Measurements from ENCODE around the gene STARD7. TPM values are rescaled to one million over a fixed set of nuclear protein-coding genes. Genes with fewer than 3 reads are reported as not detected.

Gene STARD7
- total and polyA plus RNA-seq, 2 of the 13 experiments (the other 11 are each of a cell fraction or from before 2014, with no cell fraction given) = 88.2 to 300 TPM

- CTCF ChIA-PET (ENCODE audit: low intra/inter-chr PET ratio, low total read pairs) = no interaction called here
These were observed 31.9 kb upstream of the STARD7 start for GRCh38 chr2:96240341-96241038.

More at GRCh38 chr2:96240341-96241038, 31.9 kb upstream of the STARD7 start:
- POLR2A ChIA-PET = no interaction called here
- peaks cover 2 to 17% of the 10 kb centered on the region in 2 experiments; a peak in 3 of 5 replicates for H3K36me3 ChIP-seq (replicated peaks in 1 of 2; ENCODE audit: control insufficient read depth in 1 of 2, insufficient read depth in 2 of 2, low read length in 2 of 2)
- no peaks in the 10 kb centered on the region for H3K79me2 ChIP-seq (ENCODE audit: insufficient read depth, low read length)
- no peak overlapping the region for H3K9ac ChIP-seq (ENCODE audit: insufficient read depth, low read depth, low read length)
- H4K20me1 ChIP-seq (ENCODE audit: insufficient read depth, low read length) = no peaks in the 10 kb centered on the region
- in situ Hi-C loops (cut with HindIII; ENCODE audit: extremely low pct_ligation_motif_present, low pct_unique_long_range_greater_than_20kb) (no loop called here), intact Hi-C loops (cut with micrococcal nuclease; ENCODE audit: unreplicated experiment) (no loop called here)
- BruUV-seq (replicated peaks) = no TSS peak
- no peak overlapping the region for H3K4me3 ChIP-seq (replicated peaks in 1 of 3; ENCODE audit: insufficient read depth in 1 of 3, low read depth in 2 of 3, low read length in 3 of 3)
- no peak overlapping the region for H3K27ac ChIP-seq (ENCODE audit: extremely low read length, insufficient read depth, low read length)
- WGBS (ENCODE audit: low lambda C conversion rate) = 93% methylated on average over 9 of the region's 9 CpGs
- TF ChIP-seq GABPA (IDR thresholded peaks at IDR 0.05; ENCODE audit: low read depth, low read length) (no peak), GABPA (CRISPR knock-in tag; IDR thresholded peaks at IDR 0.05; ENCODE audit: low read depth) (no peak), SIN3B (IDR thresholded peaks at IDR 0.05; ENCODE audit: low read length) (no peak), SP140L (CRISPR knock-in tag; IDR thresholded peaks at IDR 0.05; ENCODE audit: borderline replicate concordance) (no peak), TARDBP (CRISPR knock-in tag; IDR thresholded peaks at IDR 0.05) (no peak), RNF2 (conservative IDR thresholded peaks at IDR 0.05; ENCODE audit: low read depth) (no peak), ZNF784 (CRISPR knock-in tag; IDR thresholded peaks at IDR 0.05; ENCODE audit: borderline replicate concordance) (no peak), NR2F2 (IDR thresholded peaks at IDR 0.05; ENCODE audit: borderline replicate concordance, low read depth) (no peak), ZNF782 (CRISPR knock-in tag; IDR thresholded peaks at IDR 0.05; ENCODE audit: borderline replicate concordance) (no peak), CC2D1A (CRISPR knock-in tag; IDR thresholded peaks at IDR 0.05) (no peak), RAD21 (CRISPR knock-in tag; IDR thresholded peaks at IDR 0.05) (no peak)
- TF ChIP-seq, protein P1, sequence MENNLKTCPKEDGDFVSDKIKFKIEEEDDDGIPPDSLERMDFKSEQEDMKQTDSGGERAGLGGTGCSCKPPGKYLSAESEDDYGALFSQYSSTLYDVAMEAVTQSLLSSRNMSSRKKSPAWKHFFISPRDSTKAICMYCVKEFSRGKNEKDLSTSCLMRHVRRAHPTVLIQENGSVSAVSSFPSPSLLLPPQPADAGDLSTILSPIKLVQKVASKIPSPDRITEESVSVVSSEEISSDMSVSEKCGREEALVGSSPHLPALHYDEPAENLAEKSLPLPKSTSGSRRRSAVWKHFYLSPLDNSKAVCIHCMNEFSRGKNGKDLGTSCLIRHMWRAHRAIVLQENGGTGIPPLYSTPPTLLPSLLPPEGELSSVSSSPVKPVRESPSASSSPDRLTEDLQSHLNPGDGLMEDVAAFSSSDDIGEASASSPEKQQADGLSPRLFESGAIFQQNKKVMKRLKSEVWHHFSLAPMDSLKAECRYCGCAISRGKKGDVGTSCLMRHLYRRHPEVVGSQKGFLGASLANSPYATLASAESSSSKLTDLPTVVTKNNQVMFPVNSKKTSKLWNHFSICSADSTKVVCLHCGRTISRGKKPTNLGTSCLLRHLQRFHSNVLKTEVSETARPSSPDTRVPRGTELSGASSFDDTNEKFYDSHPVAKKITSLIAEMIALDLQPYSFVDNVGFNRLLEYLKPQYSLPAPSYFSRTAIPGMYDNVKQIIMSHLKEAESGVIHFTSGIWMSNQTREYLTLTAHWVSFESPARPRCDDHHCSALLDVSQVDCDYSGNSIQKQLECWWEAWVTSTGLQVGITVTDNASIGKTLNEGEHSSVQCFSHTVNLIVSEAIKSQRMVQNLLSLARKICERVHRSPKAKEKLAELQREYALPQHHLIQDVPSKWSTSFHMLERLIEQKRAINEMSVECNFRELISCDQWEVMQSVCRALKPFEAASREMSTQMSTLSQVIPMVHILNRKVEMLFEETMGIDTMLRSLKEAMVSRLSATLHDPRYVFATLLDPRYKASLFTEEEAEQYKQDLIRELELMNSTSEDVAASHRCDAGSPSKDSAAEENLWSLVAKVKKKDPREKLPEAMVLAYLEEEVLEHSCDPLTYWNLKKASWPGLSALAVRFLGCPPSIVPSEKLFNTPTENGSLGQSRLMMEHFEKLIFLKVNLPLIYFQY (CRISPR knock-in tag; IDR thresholded peaks at IDR 0.05; ENCODE audit: borderline replicate concordance) = no peak
- TF ChIP-seq, protein P2, sequence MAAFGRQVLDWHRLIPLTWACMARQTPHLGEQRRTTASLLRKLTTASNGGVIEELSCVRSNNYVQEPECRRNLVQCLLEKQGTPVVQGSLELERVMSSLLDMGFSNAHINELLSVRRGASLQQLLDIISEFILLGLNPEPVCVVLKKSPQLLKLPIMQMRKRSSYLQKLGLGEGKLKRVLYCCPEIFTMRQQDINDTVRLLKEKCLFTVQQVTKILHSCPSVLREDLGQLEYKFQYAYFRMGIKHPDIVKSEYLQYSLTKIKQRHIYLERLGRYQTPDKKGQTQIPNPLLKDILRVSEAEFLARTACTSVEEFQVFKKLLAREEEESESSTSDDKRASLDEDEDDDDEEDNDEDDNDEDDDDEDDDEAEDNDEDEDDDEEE (CRISPR knock-in tag; IDR thresholded peaks at IDR 0.05) = no peak
- TF ChIP-seq, protein P3, sequence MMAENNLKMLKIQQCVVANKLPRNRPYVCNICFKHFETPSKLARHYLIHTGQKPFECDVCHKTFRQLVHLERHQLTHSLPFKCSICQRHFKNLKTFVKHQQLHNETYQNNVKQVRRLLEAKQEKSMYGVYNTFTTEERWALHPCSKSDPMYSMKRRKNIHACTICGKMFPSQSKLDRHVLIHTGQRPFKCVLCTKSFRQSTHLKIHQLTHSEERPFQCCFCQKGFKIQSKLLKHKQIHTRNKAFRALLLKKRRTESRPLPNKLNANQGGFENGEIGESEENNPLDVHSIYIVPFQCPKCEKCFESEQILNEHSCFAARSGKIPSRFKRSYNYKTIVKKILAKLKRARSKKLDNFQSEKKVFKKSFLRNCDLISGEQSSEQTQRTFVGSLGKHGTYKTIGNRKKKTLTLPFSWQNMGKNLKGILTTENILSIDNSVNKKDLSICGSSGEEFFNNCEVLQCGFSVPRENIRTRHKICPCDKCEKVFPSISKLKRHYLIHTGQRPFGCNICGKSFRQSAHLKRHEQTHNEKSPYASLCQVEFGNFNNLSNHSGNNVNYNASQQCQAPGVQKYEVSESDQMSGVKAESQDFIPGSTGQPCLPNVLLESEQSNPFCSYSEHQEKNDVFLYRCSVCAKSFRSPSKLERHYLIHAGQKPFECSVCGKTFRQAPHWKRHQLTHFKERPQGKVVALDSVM (CRISPR knock-in tag; IDR thresholded peaks at IDR 0.05) = no peak
- TF ChIP-seq, protein P4, sequence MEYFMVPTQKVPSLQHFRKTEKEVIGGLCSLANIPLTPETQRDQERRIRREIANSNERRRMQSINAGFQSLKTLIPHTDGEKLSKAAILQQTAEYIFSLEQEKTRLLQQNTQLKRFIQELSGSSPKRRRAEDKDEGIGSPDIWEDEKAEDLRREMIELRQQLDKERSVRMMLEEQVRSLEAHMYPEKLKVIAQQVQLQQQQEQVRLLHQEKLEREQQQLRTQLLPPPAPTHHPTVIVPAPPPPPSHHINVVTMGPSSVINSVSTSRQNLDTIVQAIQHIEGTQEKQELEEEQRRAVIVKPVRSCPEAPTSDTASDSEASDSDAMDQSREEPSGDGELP (IDR thresholded peaks at IDR 0.05; ENCODE audit: borderline replicate concordance, low read depth) = no peak
- no peak for ATAC-seq
- no peak overlapping the region for H2AFZ ChIP-seq (ENCODE audit: low read length)
- no peak for FAIRE-seq
- no peak overlapping the region for H3K4me2 ChIP-seq (ENCODE audit: low read depth, low read length)
- H3K4me1 ChIP-seq (ENCODE audit: insufficient read depth, low read length) = peaks cover 16% of the 10 kb centered on the region; the same call in 1 of the 2 replicates
- no peak for DNase-seq (ENCODE audit: low spot score)
- no peaks in the 10 kb centered on the region for H3K27me3 ChIP-seq (ENCODE audit: control insufficient read depth in 1 of 2, insufficient read depth in 2 of 2, low read length in 2 of 2)
- no peaks in the 10 kb centered on the region for H3K9me3 ChIP-seq (ENCODE audit: low read length)
